ENCODE results near the gene MRPL50.

MRPL50 gene

GRCh38 chr9:101398068-101398929 lies at the start of gene MRPL50, which contains the start of gene ZNF189:
Gene MRPL50, minus strand, starts transcription at chr9:101398618. Its CDS starts 26 bp downstream, at chr9:101398592.
Gene ZNF189, plus strand, starts transcription at chr9:101398851. Its CDS starts 306 bp downstream, at chr9:101399157.
- DNase-seq (ENCODE audit: low read depth), result peak; percentile 100

- DNase-seq (ENCODE audit: low read depth), result no peak
Observed at GRCh38 chr9:101446732-101447131, 48.3 kb upstream of the MRPL50 start.

- peak; percentile 21 for DNase-seq (ENCODE audit: low read depth)
Observed at GRCh38 chr9:101445353-101446029, 47.1 kb upstream of the MRPL50 start.

- no peak for DNase-seq (ENCODE audit: low read depth)
Observed at GRCh38 chr9:101443364-101443771, 45.0 kb upstream of the MRPL50 start.

GRCh38 chr9:101442736-101443135 lies 44.3 kb upstream of the MRPL50 start:
- no peak for DNase-seq (ENCODE audit: low read depth)

- DNase-seq (ENCODE audit: low read depth), result no peak
Observed at GRCh38 chr9:101442318-101442717, 43.9 kb upstream of the MRPL50 start.

- no peak for DNase-seq (ENCODE audit: low read depth)
Observed at GRCh38 chr9:101440714-101441230, 42.4 kb upstream of the MRPL50 start.

- DNase-seq (ENCODE audit: low read depth), result no peak
Observed at GRCh38 chr9:101438523-101438922, 40.1 kb upstream of the MRPL50 start.

GRCh38 chr9:101437806-101438232 lies 39.4 kb upstream of the MRPL50 start:
- DNase-seq (ENCODE audit: low read depth), result no peak

- no peak for DNase-seq (ENCODE audit: low read depth)
Observed at GRCh38 chr9:101435601-101436079, 37.2 kb upstream of the MRPL50 start, which contains the start of gene ALDOB. Gene ALDOB, minus strand, starts transcription at chr9:101435774. Its CDS starts 4,887 bp downstream, at chr9:101430887.

- no peak for DNase-seq (ENCODE audit: low read depth)
Observed at GRCh38 chr9:101434998-101435397, 36.6 kb upstream of the MRPL50 start.

GRCh38 chr9:101433229-101433628 lies 34.8 kb upstream of the MRPL50 start:
- no peak for DNase-seq (ENCODE audit: low read depth)

- DNase-seq (ENCODE audit: low read depth), result no peak
Observed at GRCh38 chr9:101432740-101433139, 34.3 kb upstream of the MRPL50 start.

- no peak for DNase-seq (ENCODE audit: low read depth)
Observed at GRCh38 chr9:101432171-101432570, 33.8 kb upstream of the MRPL50 start.

GRCh38 chr9:101429736-101430135 lies 31.3 kb upstream of the MRPL50 start:
- DNase-seq (ENCODE audit: low read depth), result no peak

- DNase-seq (ENCODE audit: low read depth), result no peak
Observed at GRCh38 chr9:101428909-101429308, 30.5 kb upstream of the MRPL50 start.

GRCh38 chr9:101427957-101428655 lies 29.7 kb upstream of the MRPL50 start:
- no peak for DNase-seq (ENCODE audit: low read depth)

GRCh38 chr9:101427358-101427757 lies 28.9 kb upstream of the MRPL50 start:
- DNase-seq (ENCODE audit: low read depth), result no peak

- DNase-seq (ENCODE audit: low read depth), result peak; percentile 7
Observed at GRCh38 chr9:101421653-101422065, 23.2 kb upstream of the MRPL50 start.

GRCh38 chr9:101419863-101420262 lies 21.4 kb upstream of the MRPL50 start:
- DNase-seq (ENCODE audit: low read depth), result no peak

GRCh38 chr9:101418518-101419430 lies 20.4 kb upstream of the MRPL50 start:
- peak; percentile 62 for DNase-seq (ENCODE audit: low read depth)
